HG02610 (cell line): ENCODE measurements around the gene SCN4B.

Experiments used
- ATAC-seq: cut with Tn5 transposase; IDR thresholded peaks from one replicate; pipeline ENCODE4 v1.9.1; 2021; ENCODE audit warnings: mild to moderate bottlenecking, moderate library complexity; ENCODE audit not compliant: unreplicated experiment

Gene SCN4B

DNA sequence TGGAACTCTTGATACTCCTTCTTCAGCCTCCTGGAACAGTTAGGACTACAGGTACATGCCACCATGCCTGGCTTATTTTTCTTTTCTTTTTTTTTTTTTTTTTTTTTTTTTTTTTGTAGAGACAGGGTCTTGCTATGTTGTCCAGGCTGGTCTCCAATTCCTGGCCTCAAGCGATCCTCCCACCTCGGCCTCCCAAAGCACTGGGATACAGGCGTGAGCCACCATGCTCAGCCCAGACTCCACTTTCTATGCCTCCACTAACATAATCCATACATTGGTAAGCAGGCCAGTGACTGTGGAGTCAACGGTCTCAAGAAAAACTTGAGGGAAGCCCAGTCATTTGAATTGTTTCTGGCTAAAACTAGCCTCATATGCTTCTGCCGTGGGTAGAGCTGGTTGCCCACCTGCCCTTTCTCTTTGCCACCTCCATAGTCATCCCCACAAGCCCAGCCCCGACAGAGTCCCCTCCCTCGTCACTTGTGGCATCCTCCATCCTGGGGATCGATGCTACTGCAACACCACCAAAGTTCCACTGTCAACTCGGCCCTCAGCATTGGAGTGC lies 21.5 kb upstream of the SCN4B start:
- no peak for ATAC-seq

DNA sequence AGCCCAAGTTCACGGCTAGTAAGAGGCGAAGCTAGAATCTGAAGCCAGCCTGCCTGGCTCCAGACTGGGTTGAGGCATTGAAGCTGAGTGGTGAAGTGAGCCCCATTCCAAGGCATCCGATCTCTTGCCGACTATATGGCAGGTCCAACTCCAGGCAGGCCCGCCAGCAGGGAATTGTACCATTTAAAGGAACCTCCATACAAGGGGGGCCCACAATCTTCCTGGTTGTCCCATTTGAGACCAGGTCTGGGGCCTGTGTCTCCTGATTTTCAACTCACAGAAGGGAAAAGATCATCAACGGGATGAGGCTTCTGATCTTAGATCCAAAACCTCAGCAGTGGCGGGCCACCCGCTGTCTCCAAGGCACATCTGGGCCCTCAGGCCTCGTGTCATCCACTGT lies 19.7 kb upstream of the SCN4B start:
- ATAC-seq: no peak

DNA sequence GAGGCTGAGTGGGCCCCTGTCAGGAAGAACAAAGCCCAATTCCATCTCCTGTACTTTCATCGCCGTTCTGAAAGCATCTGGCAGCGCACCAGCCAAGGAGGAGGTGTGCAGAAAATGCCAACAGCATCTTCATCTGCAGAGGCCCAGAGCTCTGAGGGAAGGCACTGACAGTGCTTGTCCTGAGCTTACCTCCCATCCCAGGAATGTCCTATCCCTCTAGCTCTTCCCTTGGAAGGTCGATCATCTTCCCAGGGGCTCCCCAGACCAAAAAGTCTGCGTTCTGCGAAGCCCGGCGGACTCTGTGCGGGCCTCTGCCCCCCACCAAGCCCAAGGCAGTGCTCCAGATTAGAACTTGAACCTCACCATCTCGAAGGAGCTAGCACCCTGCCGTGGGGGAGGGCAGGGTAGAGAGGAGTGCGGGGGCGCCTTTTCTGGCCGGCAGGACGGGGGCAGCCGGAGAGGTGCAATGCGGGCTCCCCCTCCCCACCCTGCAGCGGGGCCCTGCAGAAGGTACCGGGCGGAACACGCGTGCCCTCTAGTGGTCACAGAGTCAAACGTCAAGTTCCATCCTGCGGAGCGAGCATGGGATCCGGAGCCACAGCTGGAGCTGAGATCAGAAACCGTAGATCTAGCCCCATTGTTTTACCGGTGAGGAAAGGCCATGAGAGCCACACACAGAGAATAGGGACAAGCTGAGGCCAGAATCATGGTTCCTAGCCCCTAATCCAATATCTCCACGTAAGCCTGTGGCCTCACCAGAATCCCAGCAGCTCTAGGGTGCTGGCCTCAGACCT lies 18.8 kb upstream of the SCN4B start:
- no peak for ATAC-seq

DNA sequence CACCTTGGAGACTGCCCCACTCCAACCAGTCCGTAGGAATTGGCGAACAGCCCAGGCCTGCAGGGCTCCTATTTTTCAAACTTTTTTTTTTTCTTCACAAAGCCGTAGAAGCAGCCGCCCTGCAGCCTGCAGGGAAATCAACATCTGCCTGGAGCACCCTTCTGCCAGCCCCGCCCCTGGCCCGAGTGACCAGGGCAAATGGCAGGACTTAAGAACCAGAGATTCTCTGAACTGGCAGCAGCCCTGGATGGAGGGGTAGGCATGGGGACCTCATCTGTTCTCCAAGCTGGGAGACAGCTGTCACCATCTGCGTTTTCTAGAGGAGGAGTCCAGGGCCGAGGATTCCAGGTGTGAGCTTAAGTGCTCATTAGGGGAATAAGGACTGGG lies 18.3 kb upstream of the SCN4B start:
- no peak for ATAC-seq

DNA sequence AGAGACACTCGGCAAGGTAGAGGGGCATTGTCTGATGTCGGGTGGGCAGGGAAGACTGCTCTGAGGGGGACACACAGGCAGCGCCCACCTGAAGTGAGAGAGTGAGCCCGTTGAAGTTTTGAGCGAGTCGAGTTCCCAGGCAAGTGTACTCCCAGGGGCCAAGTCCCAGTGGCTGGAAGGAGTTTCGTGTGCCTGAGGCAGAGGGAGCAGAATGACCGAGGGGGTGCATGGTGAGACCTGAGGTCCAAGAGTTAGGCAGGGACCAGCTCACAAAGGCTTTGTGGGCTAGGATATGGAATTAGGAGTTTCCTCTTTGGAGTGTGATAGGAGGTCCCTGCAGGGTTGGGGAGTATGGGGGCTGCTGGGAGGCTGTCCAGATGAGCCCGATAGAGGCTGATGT lies 17.6 kb upstream of the SCN4B start:
- ATAC-seq: no peak

DNA sequence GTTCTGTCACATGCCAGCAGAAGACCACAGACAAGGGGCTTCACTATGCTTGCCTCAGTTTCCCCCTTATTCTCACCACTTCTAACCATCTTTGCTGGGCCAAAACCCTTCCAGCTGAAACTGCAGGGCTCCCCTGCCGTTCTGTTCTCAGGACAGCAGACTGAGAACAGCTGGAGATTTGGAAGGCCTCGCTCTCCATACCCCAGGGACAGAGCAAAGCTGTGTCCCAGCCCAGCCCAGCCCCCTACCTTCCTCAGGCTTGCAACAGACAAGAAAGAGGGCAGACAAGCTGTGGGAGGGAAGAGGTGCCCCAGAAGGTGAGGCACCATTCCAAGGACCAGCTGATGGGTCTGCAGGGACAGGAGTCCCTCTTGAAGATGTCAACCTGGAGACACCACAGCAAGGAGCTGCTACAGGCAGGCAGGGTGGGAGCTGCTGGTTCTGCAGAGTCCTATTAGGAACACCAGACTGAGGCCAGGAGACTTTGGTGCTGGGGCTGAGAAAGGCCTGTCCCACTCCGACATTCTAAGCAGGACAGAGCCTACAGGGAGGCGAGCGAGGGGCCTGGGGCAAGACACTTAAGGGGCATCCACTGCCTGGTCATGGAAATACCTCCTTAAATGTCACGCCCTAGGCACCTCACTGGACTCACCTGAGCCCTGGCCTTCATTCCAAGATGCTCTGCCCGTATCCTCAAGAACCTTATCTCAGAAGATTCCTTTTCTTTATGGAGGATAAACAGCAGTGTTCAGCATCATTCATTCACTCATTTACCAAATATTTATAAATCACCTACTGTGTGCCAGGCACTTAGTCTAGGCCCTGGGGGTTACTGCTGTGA lies 16.9 kb upstream of the SCN4B start:
- ATAC-seq: no peak

DNA sequence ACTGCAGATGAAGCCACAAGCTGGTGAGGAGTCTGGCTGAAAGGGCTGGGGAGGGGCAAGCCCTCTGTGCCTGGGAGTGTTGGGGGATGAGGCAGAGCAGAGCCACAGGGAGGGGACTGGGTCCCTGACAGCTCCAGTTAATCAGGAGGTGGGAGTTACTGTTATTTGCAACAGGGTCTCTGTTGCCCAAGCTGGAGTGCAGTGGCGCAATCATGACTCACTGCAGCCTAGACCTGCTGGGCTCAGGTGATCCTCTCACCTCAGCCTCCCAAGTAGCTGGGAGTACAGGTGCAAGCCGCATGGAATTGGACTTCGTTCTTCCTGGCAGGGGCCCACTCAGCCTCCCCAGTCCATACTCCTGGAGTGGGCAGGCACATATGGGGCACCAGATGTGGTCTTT lies 16.1 kb upstream of the SCN4B start:
- no peak for ATAC-seq

DNA sequence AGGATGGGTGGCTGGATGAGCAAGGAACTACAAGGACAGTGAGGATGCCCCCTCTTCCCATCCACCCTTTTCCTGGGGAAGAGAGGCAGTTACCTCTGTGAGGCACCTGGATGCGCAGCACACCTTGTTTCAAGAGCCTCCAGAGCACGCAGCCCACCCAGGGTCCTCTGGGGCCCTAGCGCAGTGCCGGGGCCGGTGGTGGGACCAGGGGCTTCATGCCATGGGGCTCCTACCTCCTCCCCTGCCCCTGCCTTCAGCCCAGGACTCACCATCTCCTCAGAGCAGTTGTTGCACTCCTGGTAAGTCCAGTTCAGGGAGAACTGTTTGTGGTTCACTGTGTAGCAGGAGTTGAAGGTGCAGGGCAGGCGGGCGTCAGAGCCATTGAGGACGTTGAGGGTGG lies 15.7 kb upstream of the SCN4B start:
- no peak for ATAC-seq

DNA sequence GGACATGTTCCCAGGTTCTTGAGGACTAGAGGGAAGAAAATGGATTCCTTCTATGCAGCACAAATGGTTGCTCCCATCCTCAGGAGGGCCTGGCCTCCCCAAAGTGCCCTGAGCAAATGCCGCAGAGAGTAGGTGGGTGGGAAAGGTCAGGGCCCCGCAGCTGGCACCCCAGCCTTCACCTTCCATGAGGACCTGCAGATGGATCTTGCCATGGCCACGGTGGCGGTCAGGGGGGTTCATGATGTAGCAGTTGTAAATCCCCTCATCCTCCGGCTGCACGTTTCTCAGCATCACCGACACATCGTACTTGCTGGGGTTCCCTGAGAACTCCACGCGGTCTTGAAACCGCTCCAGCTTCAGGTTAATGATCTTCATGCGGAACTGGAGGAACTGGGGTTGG lies 15.3 kb upstream of the SCN4B start:
- no peak for ATAC-seq

DNA sequence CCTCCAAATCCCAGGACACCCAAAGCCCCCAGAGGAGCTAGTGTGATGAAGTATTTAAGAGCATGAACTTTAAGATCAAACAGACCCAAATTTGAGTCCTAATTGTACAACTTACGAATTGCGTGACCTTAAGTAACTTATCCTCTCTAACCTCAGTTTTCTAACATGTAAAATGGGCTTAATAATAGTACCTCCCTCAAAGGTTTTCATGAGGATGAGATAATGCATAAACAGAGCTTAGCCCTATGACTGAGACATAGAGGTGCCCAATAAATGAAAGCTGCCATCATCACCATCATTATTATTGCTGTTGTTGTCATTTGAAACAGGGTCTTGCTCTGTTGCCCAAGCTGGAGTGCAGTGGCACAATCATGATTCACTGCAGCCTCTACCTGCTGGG lies 14.6 kb upstream of the SCN4B start:
- no peak for ATAC-seq

DNA sequence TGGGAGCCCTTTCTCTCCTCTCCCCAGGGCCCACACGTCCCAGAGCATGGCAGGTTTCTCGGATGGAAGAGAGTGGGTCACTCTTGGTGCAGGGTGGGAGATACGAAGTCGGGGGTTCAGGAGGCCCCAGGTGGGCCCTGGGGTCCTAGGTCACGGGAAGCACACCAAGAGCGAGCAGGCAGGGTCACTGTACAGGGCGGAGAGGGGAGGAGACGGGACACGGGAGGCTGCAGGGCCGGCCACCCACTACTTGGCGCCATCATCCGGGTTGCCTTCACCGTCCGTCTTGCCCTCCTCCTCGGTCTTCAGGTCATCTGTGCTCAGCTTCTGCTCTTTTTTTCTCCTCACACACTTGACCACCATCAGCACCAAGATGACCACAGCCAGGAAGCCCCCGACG lies 14.0 kb upstream of the SCN4B start:
- no peak for ATAC-seq

DNA sequence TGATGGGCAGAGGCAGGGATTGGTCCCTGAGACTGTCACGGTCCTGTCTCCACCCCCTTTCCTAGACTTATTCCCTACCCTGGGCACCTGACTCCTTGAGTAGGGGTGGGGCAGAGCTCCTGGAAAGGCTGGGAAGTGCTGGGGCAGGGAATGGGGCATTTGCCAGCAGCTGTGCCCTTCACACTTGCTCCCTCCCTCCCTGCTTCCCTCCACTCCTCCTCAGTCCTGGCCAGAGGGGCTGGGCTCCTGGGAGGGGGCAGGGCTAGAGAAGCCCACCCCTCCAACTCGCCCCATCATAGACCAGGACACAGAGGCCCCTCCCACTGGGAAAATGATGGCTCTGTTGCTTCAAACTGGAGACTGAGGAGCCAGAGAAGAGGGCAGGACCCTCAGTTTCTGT lies 12.3 kb upstream of the SCN4B start:
- no peak for ATAC-seq

DNA sequence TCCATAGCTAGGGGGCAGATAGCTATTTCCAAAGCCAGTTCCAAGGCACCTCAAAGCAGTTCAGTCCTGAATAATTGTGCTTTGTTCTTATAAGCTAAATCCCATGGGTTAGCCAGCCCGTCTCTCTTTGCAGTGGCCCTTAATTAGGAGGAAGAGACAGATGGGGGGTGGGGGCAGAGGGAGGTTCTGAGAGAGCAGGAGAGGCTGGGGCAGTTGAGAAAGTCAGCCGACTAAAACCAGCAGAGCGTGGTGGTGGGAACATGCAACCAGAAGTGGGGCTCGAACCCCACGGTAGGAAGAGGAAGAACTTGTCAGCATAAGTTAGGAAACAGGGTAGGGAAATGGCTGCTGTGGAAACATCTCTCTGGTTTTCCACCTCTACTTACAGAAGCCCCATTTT lies 10.9 kb upstream of the SCN4B start:
- no peak for ATAC-seq

DNA sequence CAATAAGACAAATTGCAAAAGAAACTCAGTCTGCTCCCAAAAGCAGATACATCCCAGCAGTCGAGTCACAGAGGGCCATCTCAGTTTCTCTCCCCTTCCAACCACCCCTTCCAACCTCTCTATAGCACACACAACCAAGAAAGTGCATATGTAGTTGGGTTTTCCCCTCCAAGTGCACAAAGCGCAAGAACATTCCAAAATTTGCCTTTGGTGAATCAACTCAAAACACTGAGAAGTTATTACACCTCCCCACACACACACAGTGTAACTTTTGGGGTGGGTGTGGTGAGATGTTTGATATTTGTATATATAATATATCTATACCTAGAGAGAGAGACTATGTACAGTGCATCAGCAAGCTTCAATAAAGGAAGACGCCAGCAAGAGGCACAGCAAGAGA lies 10.2 kb upstream of the SCN4B start:
- no peak for ATAC-seq

DNA sequence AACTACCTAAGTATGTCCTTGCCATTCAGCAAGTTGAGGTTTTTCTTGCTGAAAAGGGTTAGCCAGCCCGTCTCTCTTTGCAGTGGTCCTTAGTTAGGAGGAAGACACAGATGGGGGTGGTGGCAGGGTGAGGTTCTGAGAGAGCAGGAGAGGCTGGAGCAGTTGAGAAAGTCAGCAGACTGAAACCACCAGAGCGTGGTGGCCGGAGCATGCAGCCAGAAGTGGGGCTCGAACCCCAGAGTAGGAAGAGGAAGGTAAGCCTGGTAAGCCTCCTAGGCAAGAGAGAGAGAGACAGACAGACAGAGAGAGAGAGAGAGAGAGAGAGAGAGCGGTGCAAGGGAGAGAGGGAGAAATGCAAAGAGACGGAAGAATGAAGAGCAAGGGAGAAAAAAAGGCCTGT lies 9.2 kb upstream of the SCN4B start:
- ATAC-seq: no peak

DNA sequence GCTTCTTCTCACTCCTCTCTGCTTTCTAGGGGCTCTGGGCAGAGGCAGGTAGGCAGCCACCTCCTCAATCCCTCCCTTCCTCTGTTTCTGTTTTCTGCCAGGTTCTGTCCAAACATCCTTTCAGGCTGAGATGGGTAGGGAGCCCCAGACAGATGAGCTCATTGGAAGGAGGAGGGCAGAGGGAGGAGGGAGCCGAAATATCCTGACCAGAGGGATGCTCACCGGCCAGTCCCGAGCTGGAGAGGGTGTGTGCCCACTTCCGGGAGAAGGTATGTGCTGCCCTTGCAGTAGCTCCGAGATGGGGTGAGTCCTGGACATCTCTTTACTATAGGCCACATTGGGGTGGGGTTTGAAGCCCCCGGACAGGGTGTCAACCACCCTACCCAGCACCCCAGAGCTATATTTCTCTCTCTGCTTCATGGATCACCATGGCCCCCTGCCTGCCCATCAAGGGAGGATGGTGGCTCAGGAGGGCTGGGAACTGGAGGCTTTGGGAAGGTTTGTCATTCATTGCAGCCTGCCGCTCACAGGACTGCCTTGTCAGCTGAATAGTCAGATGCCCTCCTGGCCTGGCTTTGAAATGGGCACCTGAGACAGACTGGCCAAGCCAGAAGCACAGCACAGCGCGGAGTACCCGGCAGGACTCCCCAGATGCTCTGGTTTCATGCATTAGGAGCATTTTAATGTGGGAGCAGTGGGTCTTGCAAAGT lies 4.7 kb upstream of the SCN4B start:
- ATAC-seq: no peak

DNA sequence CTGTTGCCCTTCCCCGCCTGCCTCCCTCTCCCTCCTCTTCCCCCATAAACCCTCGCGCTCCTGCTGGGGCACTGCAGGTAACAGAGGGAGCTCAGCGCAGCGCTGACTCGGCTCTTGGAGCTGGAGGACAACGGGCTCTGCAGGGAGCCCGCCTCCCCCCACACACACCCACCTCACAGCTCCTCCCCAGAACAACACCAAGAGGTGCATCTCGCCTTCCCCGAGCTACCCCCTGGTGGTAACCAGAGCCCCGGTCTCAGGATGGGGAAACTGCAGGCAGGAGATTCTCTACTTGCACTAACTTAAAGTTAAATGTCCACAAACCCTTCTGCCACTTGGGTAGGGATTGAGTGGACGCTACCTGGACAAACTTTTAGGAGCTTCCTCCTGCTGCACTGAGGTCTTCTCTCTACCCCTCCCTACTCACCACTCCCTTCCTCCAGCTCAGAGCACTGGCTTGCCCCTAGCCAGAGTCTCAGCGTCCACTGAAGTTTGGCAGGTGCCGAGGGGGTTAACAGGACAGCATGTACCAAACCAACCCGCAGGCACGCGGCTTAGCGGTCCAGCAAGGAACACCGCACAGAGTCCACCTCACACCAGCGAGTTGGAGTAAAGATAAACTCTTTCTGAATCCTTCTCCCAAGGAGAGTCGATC lies 4.0 kb upstream of the SCN4B start:
- no peak for ATAC-seq

DNA sequence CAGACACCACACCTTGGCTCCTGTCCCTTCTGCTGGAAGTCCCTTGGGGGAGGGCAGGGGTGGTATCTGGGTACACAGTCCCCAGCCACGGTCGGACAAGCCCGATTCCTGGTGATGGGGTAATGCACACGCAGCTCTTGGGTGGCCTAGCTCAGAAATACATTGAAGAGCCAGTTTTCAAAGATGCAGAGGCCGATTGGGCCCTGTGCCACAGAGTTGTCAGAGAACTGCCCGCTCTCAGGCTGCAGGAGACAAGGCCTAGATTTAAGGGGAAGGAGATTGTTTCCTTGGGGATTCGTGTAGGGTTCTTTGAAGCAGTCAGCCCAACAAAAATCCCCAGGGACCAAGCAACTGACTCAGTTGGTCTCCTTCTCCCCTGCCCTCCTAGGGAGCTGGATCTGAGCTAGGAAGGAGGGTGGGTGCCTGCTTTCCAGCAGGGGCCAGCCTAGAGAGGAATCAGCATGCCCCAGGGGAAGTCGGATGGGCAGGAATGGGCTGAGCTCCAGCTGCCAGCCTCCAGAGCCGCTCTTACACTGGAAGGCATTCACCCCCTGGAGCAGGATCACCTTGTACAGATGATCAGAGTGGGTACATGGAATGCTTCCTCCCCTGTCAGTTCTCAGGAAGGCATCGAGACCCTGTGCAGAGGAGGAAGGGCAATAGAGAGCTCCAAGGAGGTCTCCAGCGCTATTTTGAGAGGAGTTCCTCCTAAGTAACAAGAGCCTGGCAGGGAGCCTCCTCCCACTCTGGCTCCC lies 3.3 kb upstream of the SCN4B start:
- no peak for ATAC-seq

DNA sequence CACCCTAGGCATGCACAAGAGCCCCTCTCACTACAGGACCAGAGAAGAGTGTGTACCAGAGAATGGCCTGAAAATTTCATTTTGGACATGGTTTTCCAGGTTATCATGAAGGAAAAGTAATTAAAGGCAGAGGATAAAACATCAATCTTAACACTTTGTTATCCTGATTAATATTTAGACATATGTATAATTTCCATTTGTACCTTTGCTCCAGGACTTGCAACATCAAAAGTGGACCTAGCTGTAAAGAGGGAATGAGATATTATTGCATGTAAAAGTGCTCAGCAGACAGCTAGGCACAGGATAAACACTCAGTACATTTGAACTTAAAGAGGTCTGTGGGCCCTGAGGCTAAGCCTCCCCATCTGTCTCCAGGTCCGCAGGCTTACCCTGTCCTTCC lies 2.0 kb upstream of the SCN4B start:
- ATAC-seq: no peak

DNA sequence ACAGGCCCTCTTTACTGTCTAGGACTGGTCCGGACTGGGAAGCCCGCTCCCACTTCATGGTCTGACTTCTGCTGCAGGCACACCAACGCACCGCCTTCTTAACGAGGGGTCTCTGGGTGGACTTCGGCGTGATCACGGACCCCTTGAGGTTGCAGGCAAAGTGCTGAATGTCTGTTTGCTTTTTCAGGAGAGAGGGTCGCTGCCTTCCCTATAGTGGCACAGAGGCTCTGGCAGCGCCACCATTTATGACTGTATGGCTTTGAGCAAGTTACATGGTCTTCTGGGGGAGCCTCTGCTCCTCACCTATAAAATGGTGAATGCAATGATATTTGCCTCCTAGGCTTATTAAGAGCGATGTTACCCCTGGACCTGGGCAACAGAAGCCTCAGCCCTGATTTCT lies 1.4 kb upstream of the SCN4B start:
- ATAC-seq: no peak
